Cardiac muscle cell (in vitro differentiated cells and primary cell): Measurements from ENCODE around the gene KLRF1. TPM values are rescaled to one million over a fixed set of nuclear protein-coding genes. Genes with fewer than 3 reads are reported as not detected.

ENCODE experiments used
- DNase-seq, 2 donors: peaks; one replicate each; pipeline versions ENCODE4 v3.0.0 to v3.0.0-alpha.2; 2010 to 2017; ENCODE audit warnings: low read depth in 1 of 2, low spot score in 1 of 2
- H3K27ac ChIP-seq: fragments of 200-600 bp; sonication (generic); 2 replicates; pipeline ENCODE4 v1.5.1; 2016
- H3K27me3 ChIP-seq: fragments of 200-600 bp; sonication (generic); 2 replicates; pipeline ENCODE4 v1.6.0; 2016; ENCODE audit warnings: control low read depth
- H3K36me3 ChIP-seq: fragments of 200-600 bp; sonication (generic); 2 replicates; pipeline ENCODE4 v1.5.1; 2016; ENCODE audit warnings: control low read depth
- H3K4me1 ChIP-seq: fragments of 200-600 bp; sonication (generic); 2 replicates; pipeline ENCODE4 v1.8.1; 2017; ENCODE audit warnings: low read depth, mild to moderate bottlenecking, mixed run types
- H3K4me3 ChIP-seq: fragments of 200-600 bp; sonication (generic); 2 replicates; pipeline ENCODE4 v1.5.1; 2016; ENCODE audit warnings: mild to moderate bottlenecking
- H3K9me3 ChIP-seq: fragments of 200-600 bp; sonication (generic); 2 replicates; pipeline ENCODE4 v1.5.1; 2017; ENCODE audit warnings: low read depth, mild to moderate bottlenecking, control low read depth
- polyA plus RNA-seq: library from polyadenylated mRNA; unstranded; fragments of >200 nt; fragmentation: Nextera tagmentation; extraction: Ambion mirVana; gene quantifications from 2 replicates; pipeline ENCODE4 v1.2.1, GENCODE V29; 2016
- total RNA-seq: library from RNA; depleted of rRNA; stranded (reverse); fragments of >200 nt; gene quantifications from 2 replicates; pipeline ENCODE4 v1.2.3, GENCODE V29; 2016
- TF ChIP-seq, protein P1 (sequence below): IDR thresholded peaks from 2 replicates; pipeline ENCODE4 v1.5.1; 2012; ENCODE audit warnings: low read depth, mild to moderate bottlenecking, low read length

KLRF1 gene, protein sequence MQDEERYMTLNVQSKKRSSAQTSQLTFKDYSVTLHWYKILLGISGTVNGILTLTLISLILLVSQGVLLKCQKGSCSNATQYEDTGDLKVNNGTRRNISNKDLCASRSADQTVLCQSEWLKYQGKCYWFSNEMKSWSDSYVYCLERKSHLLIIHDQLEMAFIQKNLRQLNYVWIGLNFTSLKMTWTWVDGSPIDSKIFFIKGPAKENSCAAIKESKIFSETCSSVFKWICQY
- not detected in 2 replicates for total RNA-seq
- polyA plus RNA-seq: not detected in 2 replicates

DNA sequence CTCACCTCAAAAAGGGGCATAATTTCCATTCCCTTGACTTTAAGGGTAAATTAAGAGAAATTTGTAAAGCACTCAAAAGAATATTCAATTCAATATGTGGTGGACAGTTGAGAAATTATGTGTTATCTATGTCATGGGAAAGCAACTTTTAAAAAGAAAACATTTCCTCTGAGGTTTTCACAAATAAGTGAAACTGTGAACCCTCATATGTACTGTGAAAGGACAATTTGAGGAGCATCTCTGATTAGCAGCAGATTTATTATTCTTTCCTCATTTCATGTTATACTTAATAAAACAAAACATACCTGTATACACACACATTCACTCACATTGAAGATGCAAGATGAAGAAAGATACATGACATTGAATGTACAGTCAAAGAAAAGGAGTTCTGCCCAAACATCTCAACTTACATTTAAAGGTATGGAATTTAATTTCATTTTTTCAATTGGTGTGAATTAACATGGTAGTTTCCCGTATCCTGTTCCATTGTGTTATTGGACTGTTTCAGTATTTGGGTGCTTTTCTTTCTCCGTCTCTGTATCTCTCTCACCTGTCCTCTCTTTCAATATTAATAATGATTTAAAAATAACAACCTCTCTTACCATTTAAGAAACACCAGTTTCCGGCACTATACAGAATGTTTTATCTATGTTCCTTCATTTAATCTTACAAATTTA, at the start of gene KLRF1:
Gene KLRF1, plus strand, starts transcription at position 273 of the 680 bp plus-strand sequence. Its CDS starts 64 bp downstream, at position 337.
- Histone ChIP-seq H3K27me3 (no peaks in the 10 kb centered on the region), H3K9me3 (no peaks in the 10 kb centered on the region), H3K4me1 (no peaks in the 10 kb centered on the region), H3K4me3 (no peak within 1 kb of the TSS), H3K36me3 (no peaks in the 10 kb centered on the region), H3K27ac (no peak within 1 kb of the TSS)
- TF ChIP-seq, protein P1, sequence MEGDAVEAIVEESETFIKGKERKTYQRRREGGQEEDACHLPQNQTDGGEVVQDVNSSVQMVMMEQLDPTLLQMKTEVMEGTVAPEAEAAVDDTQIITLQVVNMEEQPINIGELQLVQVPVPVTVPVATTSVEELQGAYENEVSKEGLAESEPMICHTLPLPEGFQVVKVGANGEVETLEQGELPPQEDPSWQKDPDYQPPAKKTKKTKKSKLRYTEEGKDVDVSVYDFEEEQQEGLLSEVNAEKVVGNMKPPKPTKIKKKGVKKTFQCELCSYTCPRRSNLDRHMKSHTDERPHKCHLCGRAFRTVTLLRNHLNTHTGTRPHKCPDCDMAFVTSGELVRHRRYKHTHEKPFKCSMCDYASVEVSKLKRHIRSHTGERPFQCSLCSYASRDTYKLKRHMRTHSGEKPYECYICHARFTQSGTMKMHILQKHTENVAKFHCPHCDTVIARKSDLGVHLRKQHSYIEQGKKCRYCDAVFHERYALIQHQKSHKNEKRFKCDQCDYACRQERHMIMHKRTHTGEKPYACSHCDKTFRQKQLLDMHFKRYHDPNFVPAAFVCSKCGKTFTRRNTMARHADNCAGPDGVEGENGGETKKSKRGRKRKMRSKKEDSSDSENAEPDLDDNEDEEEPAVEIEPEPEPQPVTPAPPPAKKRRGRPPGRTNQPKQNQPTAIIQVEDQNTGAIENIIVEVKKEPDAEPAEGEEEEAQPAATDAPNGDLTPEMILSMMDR: no peak
- no peak for DNase-seq

DNA sequence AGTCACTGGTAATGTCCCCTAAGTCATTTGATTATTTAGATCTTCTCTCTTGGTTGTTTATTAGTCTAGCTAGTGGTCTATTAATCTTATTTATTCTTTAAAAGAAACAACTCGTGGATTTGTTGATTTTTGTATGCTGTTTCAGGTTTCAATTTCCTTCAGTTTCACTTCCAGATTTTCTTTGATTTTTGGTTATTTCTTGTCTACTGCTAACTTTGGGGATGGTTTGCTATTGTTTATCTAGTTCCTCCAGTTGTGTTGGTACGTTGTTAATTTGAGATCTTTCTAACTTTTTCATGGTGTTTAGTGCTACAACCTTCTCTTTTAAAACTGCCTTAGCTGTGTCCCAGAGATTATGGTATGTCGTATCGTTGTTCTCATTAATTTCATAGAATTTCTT, 48.1 kb upstream of the KLRF1 start:
- Histone ChIP-seq H3K27me3 (no peaks in the 10 kb centered on the region), H3K9me3 (no peaks in the 10 kb centered on the region), H3K4me1 (no peaks in the 10 kb centered on the region), H3K36me3 (no peaks in the 10 kb centered on the region), H3K4me3 (no peak overlapping the region), H3K27ac (no peak overlapping the region)
- no peak for DNase-seq
- TF ChIP-seq, protein P1: no peak

DNA sequence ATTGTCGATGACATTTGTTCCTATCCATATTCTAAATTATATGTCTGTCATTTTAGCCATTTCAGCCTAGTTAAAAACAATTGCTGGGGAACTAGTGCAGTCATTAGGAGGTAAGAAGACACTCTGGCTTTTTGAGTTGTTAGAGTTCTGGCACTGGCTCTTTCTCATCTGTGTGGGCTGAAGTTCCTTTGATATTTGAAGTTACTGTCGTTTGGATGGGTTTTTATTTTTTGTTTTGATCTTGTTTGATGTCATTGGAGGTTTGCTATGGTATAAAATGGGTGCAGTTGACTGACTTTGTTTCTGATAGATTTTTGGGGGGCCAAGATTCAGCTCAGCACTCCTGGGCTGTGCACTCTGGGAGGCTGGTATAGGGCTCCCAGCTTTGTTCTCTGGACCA, 45.9 kb upstream of the KLRF1 start:
- no peaks in the 10 kb centered on the region for H3K4me1 ChIP-seq
- TF ChIP-seq, protein P1: no peak
- no peaks in the 10 kb centered on the region for H3K27me3 ChIP-seq
- H3K4me3 ChIP-seq: no peak overlapping the region
- H3K36me3 ChIP-seq: no peaks in the 10 kb centered on the region
- H3K9me3 ChIP-seq: no peaks in the 10 kb centered on the region
- H3K27ac ChIP-seq: no peak overlapping the region
- DNase-seq: no peak

DNA sequence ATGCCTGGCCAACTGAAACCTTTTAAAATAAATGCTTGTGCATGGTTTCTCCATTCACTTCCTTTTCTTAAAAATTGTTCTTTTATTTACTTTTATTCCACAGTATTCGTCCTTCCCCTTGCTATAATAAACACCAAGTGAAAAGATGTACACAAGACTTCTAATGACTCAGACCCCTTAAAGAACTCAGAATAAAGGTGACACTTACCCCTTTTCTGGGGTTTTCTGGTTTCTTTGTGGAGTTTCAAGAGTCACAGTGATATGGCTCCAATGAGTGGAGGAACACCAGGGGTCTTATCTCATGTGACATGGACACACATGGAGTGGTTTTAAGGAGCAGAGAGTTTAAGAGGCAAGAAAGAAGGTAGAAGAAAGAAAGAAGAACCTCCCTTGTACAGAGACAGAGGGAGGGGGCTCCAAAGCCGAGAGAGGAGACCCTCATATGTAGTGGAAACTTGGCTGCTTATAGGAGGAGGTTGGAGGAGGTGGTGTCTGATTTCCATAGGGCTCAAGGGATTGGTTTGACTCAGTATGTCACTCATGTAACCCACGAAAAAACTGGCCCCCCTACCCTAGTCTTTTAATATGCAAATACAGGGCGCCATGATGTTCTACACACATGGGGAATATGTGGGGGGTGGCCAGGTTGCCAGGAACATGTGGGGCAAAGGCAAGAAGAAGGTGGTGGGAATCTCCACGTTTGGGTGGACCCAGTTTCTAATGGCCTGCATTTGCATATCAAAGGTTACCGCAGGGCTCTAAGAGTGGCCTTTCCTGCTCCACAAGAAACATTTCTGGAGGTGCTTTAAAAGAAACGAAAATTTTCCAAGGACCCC, 44.5 kb upstream of the KLRF1 start:
- DNase-seq: no peak

DNA sequence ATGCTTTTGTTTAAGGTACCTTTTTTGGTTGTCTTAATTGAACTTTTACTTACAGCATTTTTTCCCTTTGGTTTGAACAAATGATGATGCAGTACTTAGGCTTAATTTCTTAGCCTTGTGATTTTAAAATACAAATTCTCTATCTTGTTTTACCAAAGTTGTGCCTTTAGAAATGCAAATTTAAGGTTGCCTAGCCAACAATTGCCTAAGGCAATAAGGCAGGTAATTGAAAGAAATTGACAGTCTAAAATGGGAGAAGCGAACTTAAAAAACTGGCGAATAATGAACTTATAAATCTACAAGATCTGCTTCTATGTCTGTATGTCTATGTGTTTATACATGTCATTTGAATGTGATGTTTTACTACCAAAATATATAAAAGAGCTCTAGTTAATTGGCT, 43.0 kb upstream of the KLRF1 start:
- DNase-seq: no peak
- no peaks in the 10 kb centered on the region for H3K27me3 ChIP-seq
- no peaks in the 10 kb centered on the region for H3K36me3 ChIP-seq
- H3K4me3 ChIP-seq: no peak overlapping the region
- no peaks in the 10 kb centered on the region for H3K4me1 ChIP-seq
- TF ChIP-seq, protein P1: no peak
- H3K9me3 ChIP-seq: no peaks in the 10 kb centered on the region
- no peak overlapping the region for H3K27ac ChIP-seq

More for the DNA sequence above, 44.5 kb upstream of the KLRF1 start:
- Histone ChIP-seq H3K4me1 (no peaks in the 10 kb centered on the region), H3K9me3 (no peaks in the 10 kb centered on the region), H3K4me3 (no peak overlapping the region), H3K36me3 (no peaks in the 10 kb centered on the region), H3K27me3 (no peaks in the 10 kb centered on the region), H3K27ac (no peak overlapping the region)
- TF ChIP-seq, protein P1: no peak
